Right lobe of liver (tissue), 4 donors: ENCODE measurements around the gene PPP1R3D.
"Not testable (repeated sequence)": the region's sequence is repeated elsewhere in the genome, so short reads cannot be mapped to it uniquely, and the experiment has no call there.

Experiments
- CTCF ChIP-seq, 4 donors: fragments of 200-600 bp in 3 of 4; fragments of 450-650 bp in 1 of 4; IDR thresholded peaks; one replicate each; pipeline versions ENCODE4 v1.5.1 to v1.8.0; 2016 to 2022; ENCODE audit warnings: antibody characterized with exemption in 4 of 4, mild to moderate bottlenecking in 2 of 4
- POLR2A ChIP-seq: fragments of 450-650 bp; IDR thresholded peaks from one replicate; pipeline ENCODE4 v1.6.1; 2017; ENCODE audit warnings: antibody characterized with exemption, mild to moderate bottlenecking
- donor health status: DM: no; HTN: no; CAD: no.
- donor health status: DM: no; HTN: no; CAD: no.
- donor health status: DM: no; HTN: yes; CAD: no.

GRCh38 chr20:59957568-59957967 lies 17.5 kb upstream of the PPP1R3D start:
- TF ChIP-seq CTCF (IDR thresholded peaks at IDR 0.05); POLR2A: not testable (repeated sequence)
